Neural cell (in vitro differentiated cells): ENCODE results near the gene ADCY7. TPM values are rescaled to one million over a fixed set of nuclear protein-coding genes. Genes with fewer than 3 reads are reported as not detected.

ENCODE experiments used
- H2AFZ ChIP-seq: fragments of 200-600, 300-800 bp; sonication (generic), shearing (Covaris generic); 2 replicates; pipeline ENCODE4 v1.6.0; 2014; ENCODE audit warnings: low read depth, mild to moderate bottlenecking, antibody characterized with exemption, low read length, moderate library complexity
- H3F3A ChIP-seq: fragments of 200-600 bp; shearing (Covaris generic); 2 replicates; pipeline ENCODE4 v1.6.1; 2016; ENCODE audit warnings: mild to moderate bottlenecking, moderate library complexity, mixed read lengths, antibody characterized with exemption, low read length; ENCODE audit not compliant: insufficient read depth, poor library complexity, severe bottlenecking
- H3K27ac ChIP-seq: fragments of 200-600, 300-800 bp; sonication (generic), shearing (Covaris generic); 2 replicates; pipeline ENCODE4 v1.5.1; 2014; ENCODE audit warnings: mild to moderate bottlenecking, low read length, moderate library complexity
- H3K27me3 ChIP-seq: fragments of 300-800, 200-600 bp; sonication (generic), shearing (Covaris generic); 2 replicates; pipeline ENCODE4 v1.6.0; 2014; ENCODE audit warnings: mild to moderate bottlenecking, low read depth, low read length, moderate library complexity; ENCODE audit not compliant: insufficient read depth
- H3K36me3 ChIP-seq: fragments of 300-800, 200-600 bp; sonication (generic), shearing (Covaris generic); 2 replicates; pipeline ENCODE4 v1.5.1; 2014; ENCODE audit warnings: mild to moderate bottlenecking, antibody characterized with exemption, low read length, moderate library complexity; ENCODE audit not compliant: insufficient read depth
- H3K4me2 ChIP-seq: fragments of 300-800, 200-600 bp; sonication (generic), shearing (Covaris generic); 2 replicates; pipeline ENCODE4 v1.6.0; 2014; ENCODE audit warnings: mild to moderate bottlenecking, low read length
- H3K4me3 ChIP-seq: fragments of 300-800, 200-600 bp; sonication (generic), shearing (Covaris generic); 2 replicates; pipeline ENCODE4 v1.5.1; 2014; ENCODE audit warnings: mild to moderate bottlenecking, low read length, moderate library complexity
- H3K79me2 ChIP-seq: fragments of 200-600 bp; shearing (Covaris generic); replicated peaks from 2 replicates; pipeline ENCODE4 v1.6.0; 2014; ENCODE audit warnings: mild to moderate bottlenecking, low read length, moderate library complexity; ENCODE audit not compliant: insufficient read depth
- H3K9ac ChIP-seq: fragments of 300-800, 200-600 bp; sonication (generic), shearing (Covaris generic); 2 replicates; pipeline ENCODE4 v1.6.1; 2016; ENCODE audit warnings: mild to moderate bottlenecking, low read length, mixed read lengths
- H3K9me2 ChIP-seq: fragments of 200-600 bp; shearing (Covaris generic); 2 replicates; pipeline ENCODE4 v1.6.1; 2016; ENCODE audit warnings: mild to moderate bottlenecking, low read length, mixed read lengths; ENCODE audit not compliant: insufficient read depth
- H3K9me3 ChIP-seq: fragments of 200-600, 300-800 bp; sonication (generic), shearing (Covaris generic); 2 replicates; pipeline ENCODE4 v1.6.1; 2016; ENCODE audit warnings: mild to moderate bottlenecking, mixed run types, low read length, moderate library complexity, mixed read lengths
- H4K20me1 ChIP-seq: fragments of 200-600 bp; shearing (Covaris generic); 2 replicates; pipeline ENCODE4 v1.6.1; 2016; ENCODE audit warnings: mild to moderate bottlenecking, mixed run types; ENCODE audit not compliant: insufficient read depth
- EP300 ChIP-seq: fragments of 450-650 bp; conservative IDR thresholded peaks from 2 replicates; pipeline ENCODE4 v1.6.1; 2014; ENCODE audit warnings: antibody characterized with exemption, mild to moderate bottlenecking, moderate library complexity; ENCODE audit not compliant: poor library complexity, severe bottlenecking
- EZH2 ChIP-seq: fragments of 200-600, 300-800 bp; shearing (Covaris generic), sonication (generic); IDR thresholded peaks from 2 replicates; pipeline ENCODE4 v1.6.1; 2014; ENCODE audit warnings: antibody characterized with exemption, low read length, borderline replicate concordance, mild to moderate bottlenecking; ENCODE audit not compliant: insufficient read depth, poor library complexity, severe bottlenecking
- MXI1 ChIP-seq: fragments of 450-650 bp; conservative IDR thresholded peaks from 2 replicates; pipeline ENCODE4 v1.6.1; 2014; ENCODE audit warnings: antibody characterized with exemption, mild to moderate bottlenecking; ENCODE audit not compliant: poor library complexity, severe bottlenecking
- POLR2AphosphoS5 ChIP-seq: IDR thresholded peaks from 2 replicates; pipeline ENCODE4 v1.6.1; 2012
- RAD21 ChIP-seq: fragments of 450-650 bp; conservative IDR thresholded peaks from 2 replicates; pipeline ENCODE4 v1.6.1; 2014; ENCODE audit warnings: antibody characterized with exemption, mild to moderate bottlenecking, moderate library complexity
- SMC3 ChIP-seq: fragments of 450-650 bp; conservative IDR thresholded peaks from 2 replicates; pipeline ENCODE4 v1.6.1; 2014; ENCODE audit warnings: antibody characterized with exemption, mild to moderate bottlenecking, moderate library complexity; ENCODE audit not compliant: poor library complexity
- TAF1 ChIP-seq: IDR thresholded peaks from 2 replicates; pipeline ENCODE4 v1.6.1; 2012; ENCODE audit warnings: low read depth
- polyA plus RNA-seq: library from polyadenylated mRNA; depleted of rRNA; stranded (reverse); fragments of >200 nt; gene quantifications from 2 replicates; pipeline ENCODE4 v1.2.3, GENCODE V29; 2014
- TF ChIP-seq, protein P1 (sequence below): fragments of 450-650 bp; IDR thresholded peaks from 2 replicates; pipeline ENCODE4 v1.5.1; 2014; ENCODE audit warnings: antibody characterized with exemption, mild to moderate bottlenecking, moderate library complexity; ENCODE audit not compliant: poor library complexity, severe bottlenecking
- TF ChIP-seq, protein P2 (sequence below): IDR thresholded peaks from 2 replicates; pipeline ENCODE4 v1.6.1; 2012; ENCODE audit warnings: borderline replicate concordance

ADCY7 gene
- polyA plus RNA-seq, 1 donor from 2014 or later = 2.0 TPM

DNA sequence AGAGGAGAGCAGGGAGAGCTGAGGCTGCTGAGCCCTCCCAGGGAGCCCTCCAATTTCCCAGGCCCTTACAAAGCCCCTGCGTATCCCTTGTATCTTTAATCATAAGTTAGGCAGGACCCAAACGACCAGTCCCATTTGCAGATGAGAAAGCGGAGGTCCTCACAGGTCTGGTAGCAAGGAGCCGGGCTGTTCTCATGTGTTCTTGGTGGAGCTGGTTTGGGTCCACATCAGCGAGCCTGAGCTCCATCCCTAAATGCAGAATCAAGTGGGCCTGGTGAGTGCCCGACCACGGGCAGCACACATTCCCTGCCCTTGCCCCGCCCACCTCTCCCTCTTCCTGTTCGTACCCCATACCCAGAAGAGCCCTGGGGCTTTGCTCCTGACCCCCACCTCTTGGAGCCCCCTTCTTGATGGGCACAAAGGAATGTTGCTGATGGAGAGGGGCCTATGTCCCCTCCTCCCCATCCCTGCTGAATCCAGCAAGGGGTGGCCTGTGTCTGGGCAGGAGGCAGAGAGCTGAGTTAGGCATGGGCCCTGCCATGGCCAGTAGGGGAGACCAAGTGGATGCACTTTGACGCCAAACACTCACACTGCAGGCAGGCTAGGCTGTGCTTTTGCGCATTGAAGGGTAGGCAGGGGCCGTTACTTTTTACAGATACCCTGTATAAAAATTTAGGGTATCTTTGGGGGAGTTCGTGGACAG lies 18.3 kb upstream of the ADCY7 start:
- Histone ChIP-seq H3K4me3 (no peak overlapping the region), H4K20me1 (no peaks in the 10 kb centered on the region), H3K4me2 (no peak overlapping the region), H3K36me3 (no peaks in the 10 kb centered on the region), H3K27me3 (peaks cover 12% of the 10 kb centered on the region), H2AFZ (no peak overlapping the region), H3K9ac (no peak overlapping the region), H3K9me2 (no peaks in the 10 kb centered on the region), H3K79me2 (no peaks in the 10 kb centered on the region), H3F3A (no peaks in the 10 kb centered on the region), H3K27ac (no peak overlapping the region), H3K9me3 (no peaks in the 10 kb centered on the region)
- TF ChIP-seq EZH2 = no peak
- TF ChIP-seq MXI1 = no peak
- TF ChIP-seq, protein P1, sequence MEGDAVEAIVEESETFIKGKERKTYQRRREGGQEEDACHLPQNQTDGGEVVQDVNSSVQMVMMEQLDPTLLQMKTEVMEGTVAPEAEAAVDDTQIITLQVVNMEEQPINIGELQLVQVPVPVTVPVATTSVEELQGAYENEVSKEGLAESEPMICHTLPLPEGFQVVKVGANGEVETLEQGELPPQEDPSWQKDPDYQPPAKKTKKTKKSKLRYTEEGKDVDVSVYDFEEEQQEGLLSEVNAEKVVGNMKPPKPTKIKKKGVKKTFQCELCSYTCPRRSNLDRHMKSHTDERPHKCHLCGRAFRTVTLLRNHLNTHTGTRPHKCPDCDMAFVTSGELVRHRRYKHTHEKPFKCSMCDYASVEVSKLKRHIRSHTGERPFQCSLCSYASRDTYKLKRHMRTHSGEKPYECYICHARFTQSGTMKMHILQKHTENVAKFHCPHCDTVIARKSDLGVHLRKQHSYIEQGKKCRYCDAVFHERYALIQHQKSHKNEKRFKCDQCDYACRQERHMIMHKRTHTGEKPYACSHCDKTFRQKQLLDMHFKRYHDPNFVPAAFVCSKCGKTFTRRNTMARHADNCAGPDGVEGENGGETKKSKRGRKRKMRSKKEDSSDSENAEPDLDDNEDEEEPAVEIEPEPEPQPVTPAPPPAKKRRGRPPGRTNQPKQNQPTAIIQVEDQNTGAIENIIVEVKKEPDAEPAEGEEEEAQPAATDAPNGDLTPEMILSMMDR = no peak
- TF ChIP-seq, protein P2, sequence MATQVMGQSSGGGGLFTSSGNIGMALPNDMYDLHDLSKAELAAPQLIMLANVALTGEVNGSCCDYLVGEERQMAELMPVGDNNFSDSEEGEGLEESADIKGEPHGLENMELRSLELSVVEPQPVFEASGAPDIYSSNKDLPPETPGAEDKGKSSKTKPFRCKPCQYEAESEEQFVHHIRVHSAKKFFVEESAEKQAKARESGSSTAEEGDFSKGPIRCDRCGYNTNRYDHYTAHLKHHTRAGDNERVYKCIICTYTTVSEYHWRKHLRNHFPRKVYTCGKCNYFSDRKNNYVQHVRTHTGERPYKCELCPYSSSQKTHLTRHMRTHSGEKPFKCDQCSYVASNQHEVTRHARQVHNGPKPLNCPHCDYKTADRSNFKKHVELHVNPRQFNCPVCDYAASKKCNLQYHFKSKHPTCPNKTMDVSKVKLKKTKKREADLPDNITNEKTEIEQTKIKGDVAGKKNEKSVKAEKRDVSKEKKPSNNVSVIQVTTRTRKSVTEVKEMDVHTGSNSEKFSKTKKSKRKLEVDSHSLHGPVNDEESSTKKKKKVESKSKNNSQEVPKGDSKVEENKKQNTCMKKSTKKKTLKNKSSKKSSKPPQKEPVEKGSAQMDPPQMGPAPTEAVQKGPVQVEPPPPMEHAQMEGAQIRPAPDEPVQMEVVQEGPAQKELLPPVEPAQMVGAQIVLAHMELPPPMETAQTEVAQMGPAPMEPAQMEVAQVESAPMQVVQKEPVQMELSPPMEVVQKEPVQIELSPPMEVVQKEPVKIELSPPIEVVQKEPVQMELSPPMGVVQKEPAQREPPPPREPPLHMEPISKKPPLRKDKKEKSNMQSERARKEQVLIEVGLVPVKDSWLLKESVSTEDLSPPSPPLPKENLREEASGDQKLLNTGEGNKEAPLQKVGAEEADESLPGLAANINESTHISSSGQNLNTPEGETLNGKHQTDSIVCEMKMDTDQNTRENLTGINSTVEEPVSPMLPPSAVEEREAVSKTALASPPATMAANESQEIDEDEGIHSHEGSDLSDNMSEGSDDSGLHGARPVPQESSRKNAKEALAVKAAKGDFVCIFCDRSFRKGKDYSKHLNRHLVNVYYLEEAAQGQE = no peak
- TF ChIP-seq POLR2AphosphoS5 = no peak
- TF ChIP-seq EP300 = no peak
- TF ChIP-seq SMC3 = no peak
- TF ChIP-seq TAF1 = no peak
- no peak for TF ChIP-seq RAD21

DNA sequence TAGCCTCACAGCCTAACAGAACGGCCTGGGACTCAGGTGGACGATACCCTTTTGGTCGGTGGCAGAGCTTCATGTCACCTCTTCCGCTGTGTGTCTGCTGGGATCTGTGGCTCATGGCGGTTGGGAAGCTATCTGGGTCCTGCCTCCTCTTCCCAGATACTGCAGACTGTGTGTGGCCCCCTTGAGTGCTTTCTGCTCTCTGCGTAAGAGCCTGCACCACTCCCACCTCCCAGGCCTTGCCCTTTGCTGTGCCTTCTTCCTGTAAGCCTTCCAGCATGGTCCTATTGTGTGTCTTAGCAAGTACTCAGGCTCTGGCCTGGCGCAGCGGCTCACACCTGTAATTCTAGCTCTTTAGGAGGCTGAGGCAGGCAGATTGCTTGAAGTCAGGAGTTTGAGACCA lies 17.5 kb upstream of the ADCY7 start:
- no peaks in the 10 kb centered on the region for H4K20me1 ChIP-seq
- H3K9ac ChIP-seq = no peak overlapping the region
- no peaks in the 10 kb centered on the region for H3K36me3 ChIP-seq
- TF ChIP-seq EZH2 = no peak
- TF ChIP-seq, protein P2 = no peak
- no peak for TF ChIP-seq SMC3
- no peak for TF ChIP-seq EP300
- no peak for TF ChIP-seq MXI1
- no peak for TF ChIP-seq RAD21
- TF ChIP-seq, protein P1 = no peak
- H3K79me2 ChIP-seq = no peaks in the 10 kb centered on the region
- H3K4me3 ChIP-seq = no peak overlapping the region
- no peaks in the 10 kb centered on the region for H3K9me3 ChIP-seq
- no peaks in the 10 kb centered on the region for H3F3A ChIP-seq
- no peaks in the 10 kb centered on the region for H3K9me2 ChIP-seq
- no peak overlapping the region for H3K4me2 ChIP-seq
- H3K27ac ChIP-seq = no peak overlapping the region
- H3K27me3 ChIP-seq = peaks cover 12% of the 10 kb centered on the region
- H2AFZ ChIP-seq = no peak overlapping the region
